Erythroblast (primary cell): ENCODE data around the gene PTPRN2.

ENCODE experiments used
- GATA1 ChIP-seq: IDR thresholded peaks from 2 replicates; pipeline ENCODE4 v1.6.1; 2011; ENCODE audit warnings: low read depth, mild to moderate bottlenecking, control low read depth, low read length, moderate library complexity
- POLR2A ChIP-seq: IDR thresholded peaks from 2 replicates; pipeline ENCODE4 v1.6.1; 2011; ENCODE audit warnings: mild to moderate bottlenecking, low read length

- TF ChIP-seq POLR2A (no peak), GATA1 (no peak)
Observed at GRCh38 chr7:158431941-158432347, 155.7 kb downstream of the PTPRN2 start.
